ENCODE measurements around the gene DHH.

DNA sequence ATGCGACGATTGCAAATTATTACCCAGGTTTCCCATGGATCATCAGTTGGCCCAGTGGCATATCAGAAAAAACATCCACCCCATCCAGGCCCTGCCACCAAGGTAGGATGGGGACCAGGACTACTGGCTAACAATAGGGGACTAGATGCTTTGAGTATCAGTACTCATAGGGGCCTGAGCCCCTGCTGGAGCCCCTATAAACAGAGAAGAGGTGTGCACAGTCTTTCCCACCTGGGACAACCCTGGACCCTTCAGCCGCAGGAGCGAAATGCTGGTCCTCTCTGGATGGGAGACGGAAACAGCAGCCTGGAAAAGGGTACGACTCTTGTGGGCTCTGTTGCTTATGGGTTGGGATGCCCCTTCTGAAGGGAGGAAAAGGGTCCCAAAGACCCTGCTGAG is 5.7 kb downstream of the DHH start:
- TF ChIP-seq CTCF (IDR thresholded peaks at IDR 0.05 in 2 of 3, conservative IDR thresholded peaks at IDR 0.05 in 1 of 3; ENCODE audit: control insufficient read depth in 2 of 3, extremely low read depth in 1 of 3, insufficient read depth in 1 of 3, low read depth in 3 of 3, low read length in 3 of 3) (no peak), SP1 (IDR thresholded peaks at IDR 0.05; ENCODE audit: low read depth, low read length) (no peak), CHD2 (IDR thresholded peaks at IDR 0.05; ENCODE audit: borderline replicate concordance, low read depth, low read length) (no peak), EP300 (IDR thresholded peaks at IDR 0.05; ENCODE audit: borderline replicate concordance in 1 of 2, control insufficient read depth in 1 of 2, low read depth in 2 of 2, low read length in 2 of 2) (no peak), POLR2A (IDR thresholded peaks at IDR 0.05; ENCODE audit: low read depth, low read length) (no peak), TCF12 (IDR thresholded peaks at IDR 0.05; ENCODE audit: low read depth, low read length) (no peak), EED (IDR thresholded peaks at IDR 0.05; ENCODE audit: low read depth) (no peak), ASH2L (IDR thresholded peaks at IDR 0.05; ENCODE audit: borderline replicate concordance, low read depth) (no peak), E2F8 (IDR thresholded peaks at IDR 0.05; ENCODE audit: low read depth, partially characterized antibody) (no peak), TAF1 (IDR thresholded peaks at IDR 0.05; ENCODE audit: borderline replicate concordance, low read depth, low read length) (no peak), NRF1 (conservative IDR thresholded peaks at IDR 0.05; ENCODE audit: low read depth, low read length) (no peak), USF2 (IDR thresholded peaks at IDR 0.05; ENCODE audit: borderline replicate concordance, low read depth, low read length) (no peak), CEBPB (IDR thresholded peaks at IDR 0.05; ENCODE audit: borderline replicate concordance in 1 of 2, low read depth in 2 of 2, low read length in 2 of 2) (no peak)
- TF ChIP-seq, protein P1, sequence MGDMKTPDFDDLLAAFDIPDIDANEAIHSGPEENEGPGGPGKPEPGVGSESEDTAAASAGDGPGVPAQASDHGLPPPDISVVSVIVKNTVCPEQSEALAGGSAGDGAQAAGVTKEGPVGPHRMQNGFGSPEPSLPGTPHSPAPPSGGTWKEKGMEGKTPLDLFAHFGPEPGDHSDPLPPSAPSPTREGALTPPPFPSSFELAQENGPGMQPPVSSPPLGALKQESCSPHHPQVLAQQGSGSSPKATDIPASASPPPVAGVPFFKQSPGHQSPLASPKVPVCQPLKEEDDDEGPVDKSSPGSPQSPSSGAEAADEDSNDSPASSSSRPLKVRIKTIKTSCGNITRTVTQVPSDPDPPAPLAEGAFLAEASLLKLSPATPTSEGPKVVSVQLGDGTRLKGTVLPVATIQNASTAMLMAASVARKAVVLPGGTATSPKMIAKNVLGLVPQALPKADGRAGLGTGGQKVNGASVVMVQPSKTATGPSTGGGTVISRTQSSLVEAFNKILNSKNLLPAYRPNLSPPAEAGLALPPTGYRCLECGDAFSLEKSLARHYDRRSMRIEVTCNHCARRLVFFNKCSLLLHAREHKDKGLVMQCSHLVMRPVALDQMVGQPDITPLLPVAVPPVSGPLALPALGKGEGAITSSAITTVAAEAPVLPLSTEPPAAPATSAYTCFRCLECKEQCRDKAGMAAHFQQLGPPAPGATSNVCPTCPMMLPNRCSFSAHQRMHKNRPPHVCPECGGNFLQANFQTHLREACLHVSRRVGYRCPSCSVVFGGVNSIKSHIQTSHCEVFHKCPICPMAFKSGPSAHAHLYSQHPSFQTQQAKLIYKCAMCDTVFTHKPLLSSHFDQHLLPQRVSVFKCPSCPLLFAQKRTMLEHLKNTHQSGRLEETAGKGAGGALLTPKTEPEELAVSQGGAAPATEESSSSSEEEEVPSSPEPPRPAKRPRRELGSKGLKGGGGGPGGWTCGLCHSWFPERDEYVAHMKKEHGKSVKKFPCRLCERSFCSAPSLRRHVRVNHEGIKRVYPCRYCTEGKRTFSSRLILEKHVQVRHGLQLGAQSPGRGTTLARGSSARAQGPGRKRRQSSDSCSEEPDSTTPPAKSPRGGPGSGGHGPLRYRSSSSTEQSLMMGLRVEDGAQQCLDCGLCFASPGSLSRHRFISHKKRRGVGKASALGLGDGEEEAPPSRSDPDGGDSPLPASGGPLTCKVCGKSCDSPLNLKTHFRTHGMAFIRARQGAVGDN (IDR thresholded peaks at IDR 0.05): no peak
